Activated CD4-positive, alpha-beta T cell treated with anti-CD3 and anti-CD28 coated beads for 1 hour (primary cell): ENCODE measurements around the gene RSRC1.
"Not testable (repeated sequence)": the region's sequence is repeated elsewhere in the genome, so short reads cannot be mapped to it uniquely, and the experiment has no call there.

ENCODE experiments used
- DNase-seq: peaks from one replicate; pipeline ENCODE4 v3.0.0-alpha.2; 2020

The RSRC1 gene

DNA sequence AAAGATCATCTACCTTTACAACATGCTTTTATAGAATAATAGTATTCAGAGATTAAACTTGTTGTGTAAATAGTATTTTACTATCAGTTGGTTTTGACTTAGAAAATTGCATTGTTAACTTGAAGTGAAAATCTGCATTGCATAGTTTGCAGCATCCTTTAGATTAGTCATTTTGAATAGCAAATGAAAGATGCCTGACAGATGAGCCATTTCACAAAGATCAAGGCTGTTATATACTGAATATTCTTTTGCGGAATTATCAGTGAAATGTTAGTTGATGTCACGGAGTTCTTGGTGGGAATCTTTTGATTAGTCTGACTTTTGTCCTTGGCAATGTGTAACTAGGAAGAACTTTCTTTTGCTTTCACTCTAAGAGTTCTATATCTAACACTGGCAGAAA, 24.5 kb downstream of the RSRC1 start:
- no peak for DNase-seq

DNA sequence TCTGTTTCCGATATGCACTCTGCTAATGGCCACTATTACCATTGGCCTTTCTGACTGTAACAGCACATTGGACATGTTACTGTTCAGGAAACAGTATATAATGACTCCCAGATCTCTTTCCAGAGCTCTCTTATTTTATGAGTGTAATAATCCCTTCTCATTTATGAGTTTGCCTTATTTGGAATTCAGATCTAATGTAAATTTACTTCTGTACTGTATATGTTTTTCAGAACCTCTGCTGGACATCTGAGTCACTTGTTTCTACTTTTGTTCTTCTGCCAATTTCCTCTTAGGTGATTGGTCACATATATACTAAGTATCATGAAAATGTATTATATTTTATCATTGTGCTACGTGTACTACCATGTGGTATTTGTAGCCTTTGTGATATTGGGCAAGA, 30.5 kb downstream of the RSRC1 start:
- no peak for DNase-seq

DNA sequence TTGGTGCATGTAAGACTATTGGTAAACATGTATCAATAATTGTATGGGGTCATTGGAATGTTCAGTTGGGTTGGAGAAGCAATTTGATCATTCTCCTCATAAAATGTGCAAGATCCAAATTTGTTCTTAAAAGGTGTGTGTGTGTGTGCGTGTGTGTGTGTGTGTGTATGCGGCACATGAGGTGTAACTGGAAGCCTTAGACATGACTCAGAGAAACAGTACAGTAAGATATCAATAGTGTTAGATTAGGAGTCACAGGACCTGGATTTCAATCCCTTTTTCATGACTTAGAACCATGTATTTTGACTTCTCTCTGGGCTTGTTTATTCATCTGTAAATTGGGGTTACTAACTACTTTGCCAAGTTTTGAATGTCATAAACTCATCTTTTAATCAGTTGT, 38.3 kb downstream of the RSRC1 start:
- DNase-seq = no peak

DNA sequence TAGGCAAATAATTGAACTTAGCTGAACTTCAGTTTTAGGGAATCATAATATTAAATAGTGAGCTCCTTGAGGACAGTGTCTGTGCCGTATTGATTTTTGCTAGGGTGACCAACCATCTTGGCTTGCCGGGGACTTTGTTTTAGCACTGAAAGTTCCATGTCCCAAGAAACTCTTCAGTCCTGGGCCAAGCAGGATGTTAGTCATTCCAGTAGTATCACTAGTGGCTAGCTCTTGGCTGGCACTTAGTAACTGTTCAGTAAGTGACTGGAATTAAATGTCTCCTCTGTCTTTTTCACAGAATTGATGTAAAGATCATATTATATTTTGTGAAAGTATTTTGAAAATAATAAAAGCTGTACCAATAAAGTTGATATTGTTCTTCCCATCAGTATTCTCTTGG, 42.3 kb downstream of the RSRC1 start:
- no peak for DNase-seq

DNA sequence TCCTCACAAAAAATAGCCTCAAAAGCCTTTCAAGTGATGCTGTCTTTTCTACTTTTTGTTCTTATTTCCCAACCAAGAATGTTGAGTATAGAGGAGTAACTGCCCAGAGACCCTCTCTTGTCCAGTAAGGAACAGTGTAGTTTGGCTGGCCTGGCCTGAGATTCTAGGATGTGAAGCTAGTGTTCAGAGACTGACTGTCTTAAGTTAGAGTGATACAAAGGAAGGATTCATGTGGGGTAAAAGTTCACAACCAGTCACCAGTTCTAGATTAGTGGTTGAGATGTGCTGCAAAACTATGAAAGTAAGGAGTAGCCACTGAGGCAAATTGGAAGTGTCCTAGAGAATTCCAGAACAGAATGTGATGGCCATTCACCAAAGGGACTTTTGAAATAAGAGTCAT, 49.1 kb downstream of the RSRC1 start:
- no peak for DNase-seq

DNA sequence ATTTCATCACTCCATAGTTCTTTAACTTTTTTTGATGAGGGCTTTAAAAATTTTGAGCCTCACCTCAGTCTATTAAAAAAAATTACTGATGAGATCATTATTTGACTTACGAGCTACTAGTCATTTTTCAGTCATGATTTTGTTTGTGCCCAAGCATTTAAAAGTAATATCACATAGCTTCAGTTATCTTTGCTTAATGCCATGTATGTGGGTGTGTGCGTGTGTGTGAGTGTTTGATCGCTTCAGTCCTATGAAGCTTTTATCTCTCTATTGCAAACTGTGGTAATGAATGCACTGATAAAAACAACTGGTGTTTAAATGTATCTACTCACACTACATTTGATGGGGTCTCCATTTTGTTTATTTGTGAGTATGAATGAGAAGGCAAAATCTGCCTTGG, 49.8 kb downstream of the RSRC1 start:
- no peak for DNase-seq

DNA sequence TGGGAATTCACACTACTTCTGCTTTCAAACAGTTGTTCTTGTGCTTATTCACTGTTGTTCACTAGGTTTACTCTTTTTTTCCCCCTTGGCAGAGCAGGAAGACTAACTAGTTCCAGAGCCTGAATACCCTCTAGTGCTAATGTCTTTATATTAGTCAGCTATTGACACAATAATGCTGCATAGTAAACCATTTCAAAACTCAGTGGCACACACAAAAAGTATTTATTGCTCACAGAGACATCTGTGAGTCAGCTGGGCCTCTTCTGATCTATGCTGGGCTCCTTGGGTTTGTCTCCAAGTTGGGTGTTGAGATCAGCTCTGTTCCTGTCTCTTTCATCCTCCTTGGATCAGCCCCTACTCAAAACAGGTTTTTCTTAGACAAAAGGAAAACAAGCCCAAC, 51.1 kb downstream of the RSRC1 start:
- no peak for DNase-seq

DNA sequence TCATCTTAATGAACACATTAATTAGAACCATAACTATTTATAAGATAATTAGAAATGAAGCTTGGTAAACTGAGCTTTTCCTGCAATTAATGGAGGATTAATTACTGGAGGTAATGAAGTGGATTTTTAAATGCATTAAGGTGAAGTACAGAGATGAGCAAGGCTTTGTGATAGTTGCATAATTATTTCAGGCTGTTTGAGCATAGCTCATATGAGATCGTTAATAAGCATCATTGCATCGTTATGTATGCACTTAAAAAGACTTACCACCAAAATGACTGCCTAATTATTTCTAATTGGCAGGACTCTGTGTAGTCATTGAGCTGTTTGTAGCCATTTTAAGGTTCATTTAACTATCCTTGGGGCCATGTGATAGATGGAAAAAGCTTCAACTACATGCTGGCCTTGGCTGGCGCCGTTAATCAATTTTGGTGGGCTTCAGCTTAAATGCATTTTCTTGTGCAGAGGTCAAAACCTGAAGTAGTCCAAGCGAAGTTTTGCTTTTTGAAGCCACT, 55.3 kb downstream of the RSRC1 start:
- DNase-seq = no peak

DNA sequence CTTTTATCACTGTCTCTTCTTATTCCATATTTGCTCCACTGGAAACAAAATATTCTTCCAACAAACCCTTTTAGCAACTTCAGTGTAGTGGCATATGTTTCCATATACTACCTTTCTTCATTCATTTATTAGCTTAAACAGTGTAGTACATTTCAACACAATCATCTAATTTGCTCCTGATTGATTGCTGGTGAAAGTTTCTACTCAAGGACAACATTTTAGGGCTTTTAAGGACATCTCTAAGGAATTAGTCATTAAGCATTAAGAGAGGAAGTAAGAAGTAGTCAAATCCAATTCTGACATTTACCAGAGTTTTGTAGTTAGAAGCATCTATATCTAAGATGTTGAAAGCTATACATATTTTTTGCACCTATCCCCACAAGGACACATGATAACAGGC, 55.8 kb downstream of the RSRC1 start:
- DNase-seq = no peak

DNA sequence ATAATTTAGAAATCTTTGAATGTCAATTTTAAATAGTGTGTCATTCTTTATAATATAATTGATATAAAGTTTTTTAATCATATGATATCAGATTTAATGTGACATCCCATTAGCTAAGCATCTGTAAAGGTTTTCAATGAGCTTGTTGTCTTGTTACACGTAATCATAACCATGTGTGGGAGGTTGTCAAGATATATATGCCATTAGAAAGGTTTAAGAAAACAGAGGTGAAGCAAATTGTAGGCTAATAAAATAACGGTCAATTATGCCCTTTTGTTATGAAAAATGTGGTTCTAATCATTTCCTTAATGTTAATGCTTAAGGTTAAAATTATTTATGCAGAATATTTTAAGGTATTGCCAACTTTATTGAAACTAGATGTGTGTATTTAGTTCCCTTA, 56.3 kb downstream of the RSRC1 start:
- no peak for DNase-seq

DNA sequence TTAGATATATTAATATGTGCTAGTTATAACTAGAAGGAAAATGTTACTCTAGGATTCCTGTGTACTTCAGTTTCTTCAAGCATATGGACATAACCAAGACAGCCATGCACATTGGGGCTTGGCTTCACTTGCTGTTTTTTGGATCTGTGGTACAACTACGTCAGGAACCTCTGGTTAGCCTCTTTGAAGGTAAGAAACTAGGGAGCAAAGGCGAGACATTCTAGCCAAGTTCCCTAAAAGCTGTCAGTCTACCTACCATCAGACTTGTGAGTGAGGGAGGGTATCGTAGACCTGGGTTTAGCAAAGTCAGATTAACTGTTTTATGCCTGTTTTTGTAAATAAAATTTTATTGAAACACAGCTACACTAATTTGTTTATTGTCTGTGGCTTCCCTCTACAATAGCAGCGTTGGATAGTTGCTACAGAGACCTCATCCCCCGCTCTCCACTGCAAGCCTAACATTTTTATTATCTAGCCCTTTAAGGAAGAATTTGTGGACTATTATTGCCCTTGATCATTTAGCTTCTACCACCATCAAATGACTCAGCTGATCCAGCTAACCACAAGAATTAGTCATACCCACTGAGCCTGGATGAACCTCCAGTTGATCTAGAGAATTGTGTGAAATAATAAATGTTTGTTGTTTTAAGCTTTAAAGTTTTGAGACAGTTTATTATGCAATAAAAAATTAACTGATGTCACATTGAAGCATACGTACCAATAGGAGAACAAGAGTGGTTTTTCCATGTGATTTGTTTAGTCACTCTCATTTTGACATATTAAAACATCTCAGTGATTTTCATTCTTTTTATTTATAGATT, 58.1 kb downstream of the RSRC1 start:
- no peak for DNase-seq

DNA sequence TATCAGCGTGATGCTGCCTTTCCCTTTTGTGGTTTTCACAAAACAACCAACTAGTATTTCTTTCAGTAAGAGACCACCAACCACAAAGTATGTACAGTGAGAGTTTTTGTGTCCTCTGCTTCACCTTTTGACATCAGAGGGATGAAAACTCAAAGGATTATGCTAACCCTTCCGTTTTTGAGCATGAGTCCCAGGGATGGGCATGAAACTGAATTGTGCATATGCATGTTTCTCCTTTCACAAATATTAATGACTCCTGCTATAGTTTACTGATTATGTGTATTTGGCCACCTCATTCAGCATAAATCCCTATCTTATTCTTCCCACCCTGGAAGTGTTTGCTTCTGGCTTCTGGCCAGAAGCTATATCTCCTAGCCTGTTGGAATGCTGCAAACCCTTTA, 59.2 kb downstream of the RSRC1 start:
- DNase-seq = no peak

DNA sequence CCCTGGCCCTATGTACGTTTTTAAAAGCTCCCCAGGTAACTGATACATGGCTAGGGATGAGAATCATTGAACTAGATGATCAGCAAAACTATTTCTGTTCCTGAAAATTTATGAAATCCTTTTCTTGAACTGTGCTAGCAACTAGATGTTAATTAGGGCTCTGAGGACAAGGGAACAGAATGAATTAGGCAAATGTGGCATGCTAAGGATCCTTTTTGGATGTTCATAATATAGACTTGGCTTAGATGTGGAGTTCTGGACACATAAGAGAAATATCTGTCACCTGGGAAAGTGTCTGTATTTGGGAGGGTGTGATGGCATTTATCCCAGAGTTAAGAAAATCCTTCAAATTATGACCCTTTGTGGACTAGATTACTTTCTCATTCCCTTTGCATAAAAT, 71.2 kb downstream of the RSRC1 start:
- no peak for DNase-seq

DNA sequence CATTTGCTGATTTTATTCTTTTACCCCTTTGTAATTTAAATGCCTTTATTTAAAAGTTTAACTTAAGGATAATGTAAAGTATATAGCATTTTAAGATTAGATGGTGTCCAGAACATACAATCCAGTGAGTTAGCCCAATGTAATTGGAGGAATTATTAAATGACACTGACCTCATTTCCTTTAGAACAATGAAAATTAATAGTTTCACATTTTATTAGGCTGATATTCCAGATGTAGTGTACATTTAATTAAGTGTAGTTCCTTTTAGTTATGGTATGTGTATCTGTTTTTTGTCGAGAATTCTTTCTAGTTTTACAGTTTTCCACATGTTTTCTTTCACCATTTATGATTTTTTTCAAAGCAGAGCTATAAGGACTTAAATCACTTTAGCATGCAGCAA, 75.8 kb downstream of the RSRC1 start:
- DNase-seq = no peak

DNA sequence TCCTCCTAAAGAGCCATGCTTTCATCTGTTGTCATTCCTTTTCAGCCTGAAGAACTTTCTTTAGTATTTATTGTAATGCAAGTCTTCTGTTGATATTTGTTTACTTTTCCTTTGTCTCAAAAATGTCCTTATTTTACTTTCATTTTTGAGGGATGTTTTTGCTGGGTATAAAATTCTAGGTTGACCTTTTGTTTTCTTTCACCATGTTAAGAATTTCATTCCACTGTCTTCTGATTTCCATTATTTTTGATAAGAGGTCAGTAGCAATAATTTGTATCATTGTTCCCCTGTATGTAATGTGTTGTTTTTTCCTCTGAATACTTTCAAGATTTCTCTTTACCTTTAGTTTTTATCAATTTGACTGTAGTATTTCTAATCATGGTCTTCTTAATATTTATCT, 91.1 kb downstream of the RSRC1 start:
- DNase-seq = no peak

DNA sequence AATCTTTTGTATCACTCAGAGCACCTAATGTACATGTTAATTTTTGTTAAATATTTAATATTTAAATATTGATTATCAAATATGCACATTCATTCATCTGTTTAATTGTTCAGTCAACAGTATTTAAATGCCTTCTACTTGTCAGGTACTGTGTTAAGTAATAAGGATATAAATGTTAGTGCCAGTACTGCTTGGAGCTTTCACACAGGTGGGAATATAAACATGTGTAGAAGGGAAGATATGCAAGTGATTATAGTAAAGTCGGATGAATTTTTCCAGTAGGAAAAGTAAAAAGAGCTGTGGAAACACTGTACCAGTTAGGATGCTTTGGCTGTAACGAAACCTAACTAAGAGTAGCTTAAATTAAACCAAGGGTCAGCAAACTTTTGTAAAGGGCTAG, 95.4 kb downstream of the RSRC1 start:
- DNase-seq = no peak

DNA sequence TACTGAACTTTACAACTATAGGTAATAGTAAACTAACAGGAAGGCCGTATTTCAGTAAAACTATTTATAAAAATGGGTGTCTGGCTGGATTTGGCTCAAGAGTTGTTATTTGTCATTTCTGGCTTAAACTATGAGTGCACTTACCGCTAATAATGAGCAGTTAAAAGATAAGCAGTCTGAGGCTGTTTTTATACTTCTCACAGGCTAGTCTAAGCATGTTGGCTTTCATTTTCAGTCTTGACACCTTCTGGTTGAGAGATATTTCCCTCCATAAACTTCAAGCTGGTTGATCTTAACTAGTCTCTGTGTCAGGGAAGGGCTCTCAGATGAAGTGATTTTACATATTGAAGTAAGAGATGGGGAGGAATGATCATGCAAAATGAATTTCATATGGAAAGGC, 96.1 kb downstream of the RSRC1 start:
- DNase-seq = no peak

DNA sequence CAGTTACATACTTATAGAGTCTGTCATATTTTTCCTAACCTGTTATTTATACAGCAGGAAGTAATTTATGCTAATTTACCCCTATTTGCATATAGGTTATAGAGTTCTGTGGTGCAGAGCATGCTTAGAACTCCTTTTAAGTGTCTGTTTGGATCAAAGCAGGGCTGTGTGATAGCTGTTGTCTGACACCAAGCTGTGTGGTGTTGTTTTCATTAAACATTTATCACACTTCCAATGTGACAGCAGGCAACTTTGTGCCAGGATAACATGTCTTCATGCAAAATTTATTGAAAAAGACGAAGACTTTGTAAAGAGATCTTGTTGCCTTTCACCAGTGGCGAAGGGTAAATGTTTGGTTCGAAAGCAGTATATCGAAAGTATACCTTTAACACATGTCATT, 100.2 kb downstream of the RSRC1 start:
- no peak for DNase-seq

DNA sequence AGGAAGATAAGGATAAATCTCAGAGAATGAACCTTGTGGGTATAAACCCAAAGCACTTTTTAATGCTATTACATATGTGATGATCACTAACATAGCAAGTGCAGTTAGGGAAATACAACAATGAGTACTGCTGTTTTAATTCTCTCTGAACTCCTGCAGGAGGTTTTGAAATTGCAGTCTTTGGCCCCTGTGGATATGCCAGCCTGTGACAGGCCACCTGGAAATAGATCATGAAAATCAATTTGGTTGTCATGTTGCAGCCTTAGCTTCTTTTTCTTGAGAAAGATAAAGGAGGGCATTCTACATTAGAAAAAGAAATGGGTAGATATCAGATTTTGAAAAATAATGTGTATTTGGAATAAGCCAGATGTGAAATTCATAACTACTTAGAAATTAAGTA, 103.6 kb downstream of the RSRC1 start:
- no peak for DNase-seq

DNA sequence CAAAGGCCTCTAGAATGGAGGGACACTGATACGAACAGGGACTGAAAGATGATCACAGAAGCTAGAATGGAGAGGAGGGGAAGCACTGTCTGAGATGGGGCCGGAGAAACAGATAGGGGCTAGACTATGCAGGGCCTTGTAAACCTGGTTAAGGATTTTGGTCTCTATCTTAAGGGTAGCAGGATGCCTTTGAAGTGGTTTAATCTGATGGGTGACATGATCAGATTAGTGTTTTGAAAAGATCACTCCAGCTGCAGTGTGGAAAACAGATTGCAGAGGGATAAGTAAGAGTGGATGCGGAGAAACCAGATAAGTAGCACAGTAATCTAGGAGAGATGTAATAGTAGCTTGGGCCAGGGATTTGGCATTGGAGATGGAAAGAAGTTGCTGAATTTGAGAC, 108.1 kb downstream of the RSRC1 start:
- no peak for DNase-seq

DNA sequence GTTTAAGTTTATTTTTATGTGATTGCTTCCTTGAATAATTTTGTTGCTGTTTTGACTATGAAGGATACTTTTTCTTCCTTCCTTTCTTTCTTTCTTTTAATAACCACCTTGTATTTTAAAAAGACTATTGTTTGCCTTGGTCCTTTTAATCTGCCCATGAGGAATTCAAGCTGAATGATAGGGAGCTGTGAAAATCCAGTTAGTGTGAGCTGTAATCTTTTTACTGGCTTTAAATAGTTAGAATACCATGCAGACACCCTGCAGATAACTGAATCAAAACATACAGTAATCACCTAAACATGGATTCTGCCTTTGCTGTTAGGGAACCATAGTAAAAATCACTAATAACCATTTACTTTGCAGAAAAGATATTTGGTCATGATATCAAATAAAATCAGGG, 110.7 kb downstream of the RSRC1 start:
- no peak for DNase-seq

DNA sequence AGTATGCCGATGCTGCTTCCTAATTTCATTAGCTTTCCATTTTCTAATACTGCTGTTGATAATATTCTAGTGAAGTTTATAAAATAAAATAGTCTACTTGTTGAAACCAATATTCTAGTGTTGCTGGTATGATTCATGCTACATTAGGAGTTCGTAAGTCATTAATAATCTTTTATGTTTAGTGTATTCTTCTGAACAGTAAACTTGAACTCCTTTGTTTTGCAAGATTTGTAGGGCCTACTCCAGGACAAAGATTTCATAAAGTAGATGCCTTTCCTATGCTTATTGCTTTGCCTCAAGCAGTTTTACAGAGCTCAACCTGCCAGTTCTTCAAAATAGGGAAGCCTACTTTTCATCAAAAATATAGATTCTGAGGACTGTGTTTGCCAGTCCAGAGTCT, 111.5 kb downstream of the RSRC1 start:
- DNase-seq = no peak

DNA sequence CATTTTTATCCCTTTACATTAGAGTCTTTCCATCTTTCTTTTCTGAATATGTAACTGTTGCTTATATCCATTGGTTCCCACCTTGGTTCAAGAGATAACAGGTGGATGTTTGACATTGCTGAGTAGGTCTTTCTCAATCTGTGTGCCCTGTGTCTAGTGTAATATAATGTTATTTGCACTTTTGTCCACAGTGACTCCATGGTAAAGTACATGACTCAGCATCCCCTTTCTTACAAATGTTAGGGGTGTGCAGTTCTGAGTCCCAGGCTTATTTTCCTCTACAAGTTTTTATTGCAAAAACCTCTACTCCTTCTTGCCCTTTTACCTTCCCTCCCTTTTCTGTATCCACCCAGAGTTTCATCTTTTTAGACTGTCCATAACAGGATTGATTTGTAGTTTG, 116.5 kb downstream of the RSRC1 start:
- DNase-seq = no peak

DNA sequence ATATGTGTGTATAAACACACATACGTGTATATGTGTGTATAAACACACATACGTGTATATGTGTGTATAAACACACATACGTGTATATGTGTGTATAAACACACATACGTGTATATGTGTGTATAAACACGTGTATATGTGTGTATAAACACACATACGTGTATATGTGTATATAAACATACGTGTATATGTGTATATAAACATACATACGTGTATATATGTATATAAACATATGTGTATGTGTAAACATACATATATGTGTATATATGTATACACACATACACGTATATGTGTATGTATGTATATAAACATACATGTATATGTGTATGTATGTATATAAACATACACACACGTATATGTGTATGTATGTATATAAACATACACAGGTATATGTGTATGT, 119.1 kb downstream of the RSRC1 start:
- DNase-seq = not testable (repeated sequence)

DNA sequence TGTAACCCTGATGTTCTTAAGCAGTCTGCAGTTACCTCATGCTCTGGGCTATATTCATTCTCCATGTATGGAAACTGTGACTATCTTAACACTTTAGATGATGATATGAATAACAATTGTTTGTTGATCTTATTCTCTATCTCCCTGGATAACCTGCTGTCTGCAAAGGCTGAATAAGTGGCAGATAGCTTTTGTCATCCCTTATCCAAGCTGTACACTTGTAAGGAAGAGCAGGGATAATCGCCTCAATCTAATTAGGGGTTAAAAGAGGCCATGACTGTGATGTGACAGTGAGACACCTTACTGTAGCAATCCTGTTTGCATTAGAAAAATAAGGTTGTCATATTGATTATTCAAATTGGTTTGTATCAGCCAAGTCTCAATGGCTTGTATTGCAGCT, 123.9 kb downstream of the RSRC1 start:
- DNase-seq = no peak
